GM12878 (cell line): ENCODE results near the gene ARL5C. TPM values are rescaled to one million over a fixed set of nuclear protein-coding genes. Genes with fewer than 3 reads are reported as not detected.

ENCODE experiments used
- ATAC-seq: fragments of 200-7000 bp; cut with Tn5 transposase; 3 replicates; pipeline ENCODE4 v1.9.1; 2020; ENCODE audit warnings: mild to moderate bottlenecking, moderate library complexity
- BruUV-seq: library from RNA; stranded (reverse); fragments of 400-500 nt; replicated peaks from 2 replicates; lab custom pipeline; 2021; lab: Mats Ljungman, UMichigan
- CTCF ChIA-PET: fragments of 300-600 bp; sonication (Branson Sonifier 250); formaldehyde crosslinking; extraction: SDS; loops from one replicate; lab custom pipeline; 2021; ENCODE audit warnings: inconsistent platforms; lab: Yijun Ruan, JAX
- POLR2A ChIA-PET: fragments of 350-600 bp; formaldehyde crosslinking; extraction: SDS; loops from one replicate; lab custom pipeline; 2021; ENCODE audit warnings: inconsistent platforms; lab: Charles Lee
- RAD21 ChIA-PET: fragments of 300-600 bp; sonication (Branson Sonifier 250); formaldehyde crosslinking; loops from one replicate; lab custom pipeline; 2023; ENCODE audit warnings: antibody characterized with exemption; ENCODE audit not compliant: unreplicated experiment; lab: Charles Lee
- SMC1A ChIA-PET: fragments of 300-600 bp; sonication (Branson Sonifier 250); formaldehyde crosslinking; loops from one replicate; lab custom pipeline; 2023; ENCODE audit not compliant: unreplicated experiment, uncharacterized antibody; lab: Charles Lee
- DNase-seq: peaks from one replicate; pipeline ENCODE4 v3.0.0-alpha.2; 2011; ENCODE audit warnings: low read depth, low spot score
- FAIRE-seq: peaks from 3 replicates; lab custom pipeline; 2011; peaks lifted over from hg19 to GRCh38; lab: Jason Lieb, UNC
- H2AFZ ChIP-seq: 2 replicates; pipeline ENCODE4 v1.6.0; 2011; ENCODE audit warnings: low read depth, low read length, control low read depth; ENCODE audit not compliant: control insufficient read depth
- H3K27ac ChIP-seq: 2 replicates; pipeline ENCODE4 v1.5.1; 2011; ENCODE audit warnings: control low read depth; ENCODE audit not compliant: control insufficient read depth, insufficient read depth
- H3K27me3 ChIP-seq, 2 experiments: replicated peaks in 1 of 2; 2 replicates each; pipeline versions ENCODE4 v1.6.0 to v1.6.1; 2011; ENCODE audit warnings: low read length in 1 of 2; ENCODE audit not compliant: control insufficient read depth in 2 of 2, insufficient read depth in 2 of 2
- H3K36me3 ChIP-seq, 2 experiments: 2 replicates each; pipeline ENCODE4 v1.5.1; 2011; ENCODE audit warnings: low read length in 1 of 2; ENCODE audit not compliant: control insufficient read depth in 2 of 2, insufficient read depth in 2 of 2
- H3K4me1 ChIP-seq: 2 replicates; pipeline ENCODE4 v1.6.1; 2011; ENCODE audit warnings: mild to moderate bottlenecking, low read length, moderate library complexity, mixed read lengths; ENCODE audit not compliant: control insufficient read depth, insufficient read depth
- H3K4me2 ChIP-seq: 2 replicates; pipeline ENCODE4 v1.6.0; 2011; ENCODE audit warnings: control low read depth; ENCODE audit not compliant: control insufficient read depth, insufficient read depth
- H3K4me3 ChIP-seq: fragments of 200-600 bp; sonication (generic); 2 replicates; pipeline ENCODE4 v1.5.1; 2016
- H3K79me2 ChIP-seq: 2 replicates; pipeline ENCODE4 v1.6.0; 2011; ENCODE audit warnings: low read length; ENCODE audit not compliant: control insufficient read depth, insufficient read depth
- H3K9ac ChIP-seq: 2 replicates; pipeline ENCODE4 v1.8.0; 2011; ENCODE audit warnings: low read length, control low read depth, mixed read lengths; ENCODE audit not compliant: control insufficient read depth, insufficient read depth
- H3K9me3 ChIP-seq: replicated peaks from 3 replicates; pipeline ENCODE4 v1.5.1; 2011; ENCODE audit warnings: mild to moderate bottlenecking, low read length; ENCODE audit not compliant: control insufficient read depth, insufficient read depth
- H4K20me1 ChIP-seq: 2 replicates; pipeline ENCODE4 v1.6.0; 2011; ENCODE audit not compliant: control insufficient read depth, insufficient read depth
- ASH2L ChIP-seq: fragments of 300-600, 200-600 bp; sonication (generic); IDR thresholded peaks from 2 replicates; pipeline ENCODE4 v1.6.1; 2017; ENCODE audit warnings: low read depth, mild to moderate bottlenecking, borderline replicate concordance
- GATAD2B ChIP-seq: fragments of 450-650 bp; conservative IDR thresholded peaks from 2 replicates; pipeline ENCODE4 v1.6.1; 2017; ENCODE audit warnings: low read depth, mild to moderate bottlenecking, moderate library complexity
- TBL1XR1 ChIP-seq: IDR thresholded peaks from 2 replicates; pipeline ENCODE4 v1.6.1; 2012; ENCODE audit warnings: low read depth, low read length, improper control_type of control experiment
- WGBS: methylation state at CpG from one replicate; pipeline ENCODE4 v1.1.6; 2016; ENCODE audit warnings: low lambda C conversion rate; ENCODE audit not compliant: insufficient replicate concordance, insufficient coverage; ENCODE audit errors: missing lambda C conversion rate; 5-methylcytosine and 5-hydroxymethylcytosine counted together
- in situ Hi-C: fragments of 300-500 bp; cut with MboI; formaldehyde crosslinking; loops from 9 replicates; pipeline ENCODE4 v1.14.3; 2018; ENCODE audit warnings: mixed read lengths
- intact Hi-C: fragments of 100-400 bp; cut with micrococcal nuclease; formaldehyde crosslinking; loops from one replicate; pipeline ENCODE4 v1.14.2; 2022; ENCODE audit not compliant: unreplicated experiment
- polyA plus RNA-seq, 11 experiments: library from polyadenylated mRNA; depleted of rRNA in 4 of 11; unstranded in 6 of 11; stranded (reverse) in 5 of 11; fragments of >200 nt; fragmentation: Nextera tagmentation in 4 of 11; fragmentation: Illumina TruSeq in 1 of 11; extraction: Ambion mirVana in 4 of 11; extraction: Trizol in 1 of 11; gene quantifications; 1 replicate in 1 of 11; 2 replicates in 10 of 11; pipeline versions ENCODE4 v1.2.1 to v1.2.3, GENCODE V29; 2011 to 2016; ENCODE audit warnings: inconsistent platforms in 2 of 11, missing spikeins in 2 of 11, low read depth in 1 of 11
- total RNA-seq, 4 experiments: library from RNA; depleted of rRNA in 3 of 4; stranded (reverse); fragments of >200 nt in 3 of 4; fragmentation: Illumina TruSeq in 1 of 4; extraction: Trizol in 1 of 4; gene quantifications; 2 replicates each; pipeline versions ENCODE4 v1.2.1 to v1.2.3, GENCODE V29; 2013 to 2021
- TF ChIP-seq, protein P1 (sequence below): fragments of 450-650 bp; IDR thresholded peaks from 2 replicates; pipeline ENCODE4 v1.6.1; 2017; ENCODE audit warnings: mild to moderate bottlenecking, moderate library complexity
- TF ChIP-seq, protein P2 (sequence below): IDR thresholded peaks from 2 replicates; pipeline ENCODE4 v1.6.1; 2012; ENCODE audit warnings: low read length, inconsistent platforms

The ARL5C gene
- total and polyA plus RNA-seq, 10 of the 15 experiments (the other 5 are each of a cell fraction or from before 2014, with no cell fraction given), result not detected

DNA sequence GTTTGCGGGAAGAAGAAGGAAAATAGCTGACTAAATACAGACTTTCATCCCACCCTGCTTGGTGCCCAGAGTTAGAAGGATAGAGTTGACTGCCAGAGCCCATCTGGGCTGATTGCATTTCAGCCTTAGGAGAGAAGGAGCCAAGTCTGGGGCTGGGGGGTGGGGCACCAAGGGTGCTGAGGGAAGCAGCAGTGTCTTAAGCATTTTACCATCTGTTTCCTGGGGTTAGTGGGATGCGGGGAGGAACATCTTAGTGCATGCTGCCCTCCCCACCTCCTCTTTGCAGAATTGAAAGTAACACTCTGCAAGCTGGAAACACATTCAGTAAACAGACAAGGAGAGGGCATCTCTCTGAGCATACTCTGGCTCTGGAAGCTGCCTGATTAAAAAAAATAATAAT is 1.5 kb upstream of the ARL5C start (continued):
- TF ChIP-seq, protein P1, sequence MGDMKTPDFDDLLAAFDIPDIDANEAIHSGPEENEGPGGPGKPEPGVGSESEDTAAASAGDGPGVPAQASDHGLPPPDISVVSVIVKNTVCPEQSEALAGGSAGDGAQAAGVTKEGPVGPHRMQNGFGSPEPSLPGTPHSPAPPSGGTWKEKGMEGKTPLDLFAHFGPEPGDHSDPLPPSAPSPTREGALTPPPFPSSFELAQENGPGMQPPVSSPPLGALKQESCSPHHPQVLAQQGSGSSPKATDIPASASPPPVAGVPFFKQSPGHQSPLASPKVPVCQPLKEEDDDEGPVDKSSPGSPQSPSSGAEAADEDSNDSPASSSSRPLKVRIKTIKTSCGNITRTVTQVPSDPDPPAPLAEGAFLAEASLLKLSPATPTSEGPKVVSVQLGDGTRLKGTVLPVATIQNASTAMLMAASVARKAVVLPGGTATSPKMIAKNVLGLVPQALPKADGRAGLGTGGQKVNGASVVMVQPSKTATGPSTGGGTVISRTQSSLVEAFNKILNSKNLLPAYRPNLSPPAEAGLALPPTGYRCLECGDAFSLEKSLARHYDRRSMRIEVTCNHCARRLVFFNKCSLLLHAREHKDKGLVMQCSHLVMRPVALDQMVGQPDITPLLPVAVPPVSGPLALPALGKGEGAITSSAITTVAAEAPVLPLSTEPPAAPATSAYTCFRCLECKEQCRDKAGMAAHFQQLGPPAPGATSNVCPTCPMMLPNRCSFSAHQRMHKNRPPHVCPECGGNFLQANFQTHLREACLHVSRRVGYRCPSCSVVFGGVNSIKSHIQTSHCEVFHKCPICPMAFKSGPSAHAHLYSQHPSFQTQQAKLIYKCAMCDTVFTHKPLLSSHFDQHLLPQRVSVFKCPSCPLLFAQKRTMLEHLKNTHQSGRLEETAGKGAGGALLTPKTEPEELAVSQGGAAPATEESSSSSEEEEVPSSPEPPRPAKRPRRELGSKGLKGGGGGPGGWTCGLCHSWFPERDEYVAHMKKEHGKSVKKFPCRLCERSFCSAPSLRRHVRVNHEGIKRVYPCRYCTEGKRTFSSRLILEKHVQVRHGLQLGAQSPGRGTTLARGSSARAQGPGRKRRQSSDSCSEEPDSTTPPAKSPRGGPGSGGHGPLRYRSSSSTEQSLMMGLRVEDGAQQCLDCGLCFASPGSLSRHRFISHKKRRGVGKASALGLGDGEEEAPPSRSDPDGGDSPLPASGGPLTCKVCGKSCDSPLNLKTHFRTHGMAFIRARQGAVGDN, result no peak
- TF ChIP-seq, protein P2, sequence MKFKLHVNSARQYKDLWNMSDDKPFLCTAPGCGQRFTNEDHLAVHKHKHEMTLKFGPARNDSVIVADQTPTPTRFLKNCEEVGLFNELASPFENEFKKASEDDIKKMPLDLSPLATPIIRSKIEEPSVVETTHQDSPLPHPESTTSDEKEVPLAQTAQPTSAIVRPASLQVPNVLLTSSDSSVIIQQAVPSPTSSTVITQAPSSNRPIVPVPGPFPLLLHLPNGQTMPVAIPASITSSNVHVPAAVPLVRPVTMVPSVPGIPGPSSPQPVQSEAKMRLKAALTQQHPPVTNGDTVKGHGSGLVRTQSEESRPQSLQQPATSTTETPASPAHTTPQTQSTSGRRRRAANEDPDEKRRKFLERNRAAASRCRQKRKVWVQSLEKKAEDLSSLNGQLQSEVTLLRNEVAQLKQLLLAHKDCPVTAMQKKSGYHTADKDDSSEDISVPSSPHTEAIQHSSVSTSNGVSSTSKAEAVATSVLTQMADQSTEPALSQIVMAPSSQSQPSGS, result no peak

DNA sequence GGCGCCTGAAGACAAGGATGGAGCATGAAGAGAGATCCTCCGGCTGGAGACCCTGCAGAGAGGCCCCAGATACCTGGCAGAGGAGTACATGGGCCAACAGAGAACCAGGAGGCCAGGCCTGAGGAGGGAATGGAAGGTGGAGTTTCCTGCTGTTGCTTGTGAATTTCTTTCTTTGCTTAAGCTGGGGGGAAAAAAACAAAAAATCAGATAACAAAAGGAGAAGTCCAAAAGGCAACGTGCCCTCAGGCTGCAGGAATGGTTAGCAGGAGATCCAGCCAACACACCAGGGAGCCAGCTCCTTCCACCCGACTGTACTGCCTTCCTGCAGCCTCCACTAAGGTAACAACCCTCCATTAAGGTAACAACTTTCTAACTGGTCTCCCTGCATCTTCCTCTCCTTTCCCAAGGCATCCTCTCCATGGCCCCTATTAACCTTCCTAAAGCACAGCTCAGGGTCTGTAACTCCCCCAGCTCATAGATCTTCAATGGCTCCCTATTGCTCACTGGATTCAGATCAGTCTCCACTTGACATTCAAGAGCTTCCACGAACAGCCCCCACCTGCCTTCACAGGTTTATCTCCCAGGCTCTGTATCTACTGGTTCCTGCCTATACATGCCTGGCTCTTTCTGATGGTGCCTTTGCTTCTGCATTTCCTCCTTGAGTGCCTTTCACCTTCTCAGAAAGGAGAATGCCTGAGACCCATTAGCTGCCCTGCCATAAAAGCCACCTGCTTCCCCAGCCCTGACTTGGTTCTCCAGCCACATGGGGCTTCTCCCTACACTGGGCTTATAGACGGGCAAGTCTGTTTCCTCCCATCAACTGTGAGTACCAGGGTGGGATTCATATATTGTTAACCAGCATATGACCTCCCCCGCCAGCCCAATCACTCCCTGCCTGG is 725 bp upstream of the ARL5C start:
- ChIA-PET POLR2A (no interaction called here), CTCF (interaction anchor here (1.1 to 5.0 kb wide), 10 partner anchors 8 to 295 kb away, joined by 4 to 128 read pairs (median 8); partner anchors contain the start of genes PLXDC1 and RPL19), RAD21 (interaction anchor here (0.5 to 2.4 kb wide), 8 partner anchors 8 to 295 kb away, joined by 3 to 23 read pairs (median 4); partner anchors contain the start of gene RPL19), SMC1A (interaction anchor here (0.5 to 7.6 kb wide), 8 partner anchors 8 to 500 kb away, joined by 3 to 47 read pairs (median 3); partner anchors contain the start of gene PLXDC1)
- peak overlapping the region; percentile 5; the same call in 1 of the 2 replicates for H3K4me2 ChIP-seq
- H3K4me3 ChIP-seq, result no peak overlapping the region
- peaks cover 9% of the 10 kb centered on the region for H3K4me1 ChIP-seq
- FAIRE-seq (no peak), ATAC-seq (no peak)
- in situ Hi-C loops, result no loop called here
- intact Hi-C loops, result no loop called here
- no peak for TF ChIP-seq ASH2L
- TF ChIP-seq GATAD2B, result no peak
- no peak for TF ChIP-seq TBL1XR1
- TF ChIP-seq, all 136 proteins: peak for 0
- BruUV-seq, result no TSS peak
- Histone ChIP-seq H4K20me1 (no peaks in the 10 kb centered on the region), H3K9me3 (no peaks in the 10 kb centered on the region), H3K27ac (no peak overlapping the region), H3K79me2 (no peaks in the 10 kb centered on the region), H3K9ac (no peak overlapping the region), H3K36me3 (no peaks in the 10 kb centered on the region), H2AFZ (no peak overlapping the region), H3K27me3 (peaks cover 0 to 2% of the 10 kb centered on the region in 2 experiments; a peak in 2 of 4 replicates)
- no peak for DNase-seq
- 22% methylated on average over 7 of the region's 7 CpGs for WGBS
